ENCODE data around the gene GOLGA6L2. TPM values are rescaled to one million over a fixed set of nuclear protein-coding genes. Genes with fewer than 3 reads are reported as not detected.

The GOLGA6L2 gene
- total RNA-seq, 4 donors from 2014 or later, result not detected

- no peaks in the 10 kb centered on the region for H3K27me3 ChIP-seq
- WGBS, result 93% methylated on average over 1 of the region's 1 CpG
- no peak overlapping the region for H3K27ac ChIP-seq (replicated peaks in 1 of 4)
- peaks cover 4 to 15% (median 9%) of the 10 kb centered on the region in 4 donors for H3K4me1 ChIP-seq
- TF ChIP-seq POLR2A (IDR thresholded peaks at IDR 0.05; ENCODE audit: low read depth), result no peak
- DNase-seq (ENCODE audit: extremely low spot score), result no peak
- no peaks in the 10 kb centered on the region for H3K36me3 ChIP-seq
- intact Hi-C loops (cut with DNase I), result no loop called here
- H3K4me3 ChIP-seq, result no peak overlapping the region
- H3K9me3 ChIP-seq, result no peaks in the 10 kb centered on the region
Observed at GRCh38 chr15:23482228-23482627, 35.2 kb upstream of the GOLGA6L2 start.

DNA sequence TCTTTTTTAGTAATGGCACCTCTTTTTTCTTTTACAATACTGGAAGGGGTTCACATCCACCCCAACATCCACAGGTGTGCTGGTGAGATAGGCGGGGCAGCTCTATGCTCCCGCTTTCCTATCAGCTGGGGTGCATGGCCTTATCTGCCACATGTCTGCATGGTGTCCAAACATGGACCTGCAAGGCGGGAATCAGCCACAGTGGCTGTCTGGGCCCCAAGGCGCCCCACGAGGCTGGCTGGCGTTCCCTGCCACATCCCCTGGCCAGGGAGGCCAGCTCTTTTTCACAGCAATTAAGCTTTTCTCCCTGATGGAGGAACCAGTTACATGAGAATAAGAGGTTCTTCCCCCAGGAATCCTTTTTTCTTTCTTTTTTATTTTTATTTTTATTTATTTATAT lies 30.9 kb upstream of the GOLGA6L2 start:
- no peak for DNase-seq (ENCODE audit: extremely low spot score)
- TF ChIP-seq POLR2A (IDR thresholded peaks at IDR 0.05; ENCODE audit: low read depth), result no peak
- TF ChIP-seq, protein P1, sequence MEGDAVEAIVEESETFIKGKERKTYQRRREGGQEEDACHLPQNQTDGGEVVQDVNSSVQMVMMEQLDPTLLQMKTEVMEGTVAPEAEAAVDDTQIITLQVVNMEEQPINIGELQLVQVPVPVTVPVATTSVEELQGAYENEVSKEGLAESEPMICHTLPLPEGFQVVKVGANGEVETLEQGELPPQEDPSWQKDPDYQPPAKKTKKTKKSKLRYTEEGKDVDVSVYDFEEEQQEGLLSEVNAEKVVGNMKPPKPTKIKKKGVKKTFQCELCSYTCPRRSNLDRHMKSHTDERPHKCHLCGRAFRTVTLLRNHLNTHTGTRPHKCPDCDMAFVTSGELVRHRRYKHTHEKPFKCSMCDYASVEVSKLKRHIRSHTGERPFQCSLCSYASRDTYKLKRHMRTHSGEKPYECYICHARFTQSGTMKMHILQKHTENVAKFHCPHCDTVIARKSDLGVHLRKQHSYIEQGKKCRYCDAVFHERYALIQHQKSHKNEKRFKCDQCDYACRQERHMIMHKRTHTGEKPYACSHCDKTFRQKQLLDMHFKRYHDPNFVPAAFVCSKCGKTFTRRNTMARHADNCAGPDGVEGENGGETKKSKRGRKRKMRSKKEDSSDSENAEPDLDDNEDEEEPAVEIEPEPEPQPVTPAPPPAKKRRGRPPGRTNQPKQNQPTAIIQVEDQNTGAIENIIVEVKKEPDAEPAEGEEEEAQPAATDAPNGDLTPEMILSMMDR (IDR thresholded peaks at IDR 0.05), result no peak
- TF ChIP-seq POLR2AphosphoS5 (IDR thresholded peaks at IDR 0.05), result no peak
- no peak for TF ChIP-seq EP300 (IDR thresholded peaks at IDR 0.05)
- no peaks in the 10 kb centered on the region for H3K4me1 ChIP-seq
- no peak overlapping the region for H3K27ac ChIP-seq (replicated peaks in 1 of 4)
- no peaks in the 10 kb centered on the region for H3K36me3 ChIP-seq
- intact Hi-C loops (cut with DNase I), result no loop called here
- H3K4me3 ChIP-seq, result no peak overlapping the region
- H3K27me3 ChIP-seq, result no peaks in the 10 kb centered on the region
- 90% methylated on average over 6 of the region's 6 CpGs for WGBS
- no peaks in the 10 kb centered on the region for H3K9me3 ChIP-seq

DNA sequence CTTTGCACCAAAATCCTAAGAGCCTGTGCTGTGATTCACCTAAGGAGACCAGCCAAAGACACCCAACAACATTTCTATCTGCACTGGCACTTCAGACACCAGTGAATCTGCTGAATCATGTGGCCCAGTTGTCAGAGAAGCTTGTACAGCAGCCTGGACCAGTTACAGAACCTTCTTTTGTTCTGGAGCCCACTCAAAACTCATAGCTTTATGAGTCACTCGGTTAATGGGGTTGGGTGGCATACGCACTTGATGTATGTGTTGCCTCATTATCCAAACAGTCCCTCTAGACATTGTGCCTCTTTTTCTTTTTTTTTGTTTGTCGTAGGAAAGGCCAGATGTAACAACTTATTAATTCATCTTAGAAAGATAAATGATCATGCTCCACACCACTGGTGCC lies 25.6 kb upstream of the GOLGA6L2 start:
- no peaks in the 10 kb centered on the region for H3K4me1 ChIP-seq
- TF ChIP-seq POLR2A (IDR thresholded peaks at IDR 0.05; ENCODE audit: low read depth) (no peak), EP300 (IDR thresholded peaks at IDR 0.05) (no peak), POLR2AphosphoS5 (IDR thresholded peaks at IDR 0.05) (no peak)
- TF ChIP-seq, protein P1 (IDR thresholded peaks at IDR 0.05), result no peak
- no peak overlapping the region for H3K4me3 ChIP-seq
- WGBS, result 68% methylated on average over 3 of the region's 3 CpGs
- intact Hi-C loops (cut with DNase I), result no loop called here
- peaks cover 0 to 5% (median 0%) of the 10 kb centered on the region in 4 donors for H3K27me3 ChIP-seq
- no peaks in the 10 kb centered on the region for H3K9me3 ChIP-seq
- no peak for DNase-seq (ENCODE audit: extremely low spot score)
- H3K36me3 ChIP-seq, result no peaks in the 10 kb centered on the region
- no peak overlapping the region for H3K27ac ChIP-seq (replicated peaks in 1 of 4)

DNA sequence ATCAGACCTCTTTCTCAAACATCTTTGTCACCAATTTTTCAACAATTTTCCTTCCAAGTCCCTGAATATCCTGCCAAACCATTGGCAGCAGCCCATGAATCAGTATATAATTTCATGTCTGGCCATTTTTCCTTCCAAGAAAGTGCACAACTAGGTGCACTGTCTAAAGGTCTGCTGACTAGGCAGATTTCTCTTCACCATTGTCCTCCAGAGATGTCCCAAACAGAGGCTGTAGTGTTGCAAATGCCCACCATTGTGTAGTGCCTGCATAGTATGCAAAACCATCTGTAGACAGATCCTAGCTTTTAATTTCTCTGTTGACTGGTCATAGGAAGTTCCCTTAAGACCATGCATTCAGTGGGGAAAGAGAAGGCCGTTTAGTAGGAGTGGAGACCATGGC lies 25.0 kb upstream of the GOLGA6L2 start:
- no peaks in the 10 kb centered on the region for H3K4me1 ChIP-seq
- DNase-seq (ENCODE audit: extremely low spot score), result no peak
- no peaks in the 10 kb centered on the region for H3K36me3 ChIP-seq
- H3K27ac ChIP-seq (replicated peaks in 1 of 4), result no peak overlapping the region
- H3K27me3 ChIP-seq, result peaks cover 0 to 5% (median 0%) of the 10 kb centered on the region in 4 donors
- intact Hi-C loops (cut with DNase I), result no loop called here
- WGBS, result 100% methylated on average over 1 of the region's 1 CpG
- no peak overlapping the region for H3K4me3 ChIP-seq
- TF ChIP-seq POLR2A (IDR thresholded peaks at IDR 0.05; ENCODE audit: low read depth), result no peak
- no peak for TF ChIP-seq EP300 (IDR thresholded peaks at IDR 0.05)
- no peak for TF ChIP-seq POLR2AphosphoS5 (IDR thresholded peaks at IDR 0.05)
- TF ChIP-seq, protein P1 (IDR thresholded peaks at IDR 0.05), result no peak
- no peaks in the 10 kb centered on the region for H3K9me3 ChIP-seq

DNA sequence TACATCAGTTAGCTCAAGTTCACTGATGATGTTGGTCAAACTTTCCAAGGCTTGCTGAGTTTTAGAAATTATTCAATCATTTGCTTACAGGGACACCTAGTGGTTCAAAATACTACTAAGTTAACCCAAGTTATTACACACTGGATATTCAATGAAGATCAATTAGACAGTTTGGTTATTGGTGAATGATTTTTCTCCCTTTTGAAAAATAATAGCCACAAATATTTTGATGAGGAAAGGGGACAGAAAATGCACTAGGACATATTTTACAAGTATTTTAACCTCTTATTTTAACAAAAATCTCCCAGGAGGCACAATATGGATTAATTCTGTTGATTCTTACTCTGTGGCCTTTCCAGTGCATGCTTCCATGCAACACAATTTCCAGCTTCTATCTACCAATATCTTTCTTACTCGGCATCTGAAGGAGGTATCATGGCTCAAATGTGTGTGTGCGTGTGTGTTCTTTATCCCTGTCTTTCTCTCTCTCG lies 20.1 kb upstream of the GOLGA6L2 start:
- Histone ChIP-seq H3K27ac (replicated peaks in 1 of 4) (no peak overlapping the region), H3K9me3 (no peaks in the 10 kb centered on the region), H3K4me3 (no peak overlapping the region), H3K4me1 (no peaks in the 10 kb centered on the region), H3K36me3 (no peaks in the 10 kb centered on the region), H3K27me3 (peaks cover 0 to 7% (median 0%) of the 10 kb centered on the region in 4 donors)
- no peak for DNase-seq (ENCODE audit: extremely low spot score)
- intact Hi-C loops (cut with DNase I), result loop anchor here (5.0 kb wide), 1 partner anchor 430 kb away; the partner anchor contains the start of gene TUBGCP5
- 75% methylated on average over 3 of the region's 3 CpGs for WGBS
- TF ChIP-seq, protein P1 (IDR thresholded peaks at IDR 0.05), result peak; percentile 31 to 42 (median 38)
- no peak for TF ChIP-seq POLR2AphosphoS5 (IDR thresholded peaks at IDR 0.05)

All from esophagus muscularis mucosa (tissue), 4 donors.